ENCODE measurements around the gene USP24. TPM values are rescaled to one million over a fixed set of nuclear protein-coding genes. Genes with fewer than 3 reads are reported as not detected.

Gene USP24
- total and polyA plus RNA-seq, 7 experiments from 2014 or later: 4.7 to 91.4 (median 71.7) TPM

DNA sequence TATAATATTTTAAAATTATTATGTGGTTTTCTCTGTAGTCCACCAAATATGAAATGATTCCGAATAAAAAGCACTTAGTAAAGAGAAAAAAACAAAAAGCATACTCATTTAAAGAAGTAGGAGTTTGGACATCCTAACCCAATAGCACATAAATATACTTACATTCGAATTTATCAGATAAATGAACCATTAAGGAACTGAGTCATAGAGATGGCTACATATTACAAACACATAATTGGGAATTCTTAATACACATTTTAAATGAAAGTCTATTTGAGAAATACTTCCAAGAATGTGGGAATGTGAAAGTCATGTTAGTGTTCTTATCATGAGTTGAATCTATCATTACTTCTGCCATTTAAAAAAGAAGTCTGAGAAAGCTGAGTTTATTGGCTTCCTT, 75.0 kb downstream of the USP24 start:
- peaks cover 2 to 18% (median 8%) of the 10 kb centered on the region in 5 donors for H3K36me3 Mint-ChIP-seq

DNA sequence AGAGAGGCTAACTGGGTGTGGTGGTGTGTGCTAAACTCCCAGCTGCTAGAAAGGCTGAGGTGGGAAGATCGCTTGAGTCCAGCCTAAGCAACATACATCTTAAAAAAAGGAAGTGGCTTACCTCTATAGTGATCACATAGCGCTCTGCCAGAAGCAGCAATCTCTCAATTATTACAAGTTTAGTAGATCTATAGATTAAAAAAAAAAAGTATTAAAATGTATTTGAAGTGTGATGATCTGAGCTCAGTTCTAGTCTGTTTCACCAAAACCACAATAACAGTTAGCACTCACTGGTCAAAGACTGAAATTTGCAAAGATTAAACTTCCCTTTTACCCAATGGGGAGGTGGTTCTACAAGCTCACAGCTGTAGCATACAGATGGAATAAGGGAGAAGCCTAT, 76.3 kb downstream of the USP24 start:
- Mint-ChIP-seq H3K27me3 (no peaks in the 10 kb centered on the region), H3K4me1 (peaks cover 0 to 18% (median 12%) of the 10 kb centered on the region in 7 donors), H3K27ac (peak overlapping the region in 1 of 9 donors; percentile 25), H3K4me3 (no peak overlapping the region), H3K36me3 (peaks cover 0 to 21% (median 16%) of the 10 kb centered on the region in 5 donors), H3K9me3 (no peaks in the 10 kb centered on the region)
- DNase-seq: no peak
- ATAC-seq: peak; percentile 36
- Histone ChIP-seq H3K36me3 (ENCODE audit: control insufficient read depth in 2 of 3, insufficient read depth in 3 of 3, low read length in 3 of 3) (peaks cover 32 to 71% (median 36%) of the 10 kb centered on the region in 3 experiments), H3K9me3 (ENCODE audit: control insufficient read depth in 2 of 3, low read length in 3 of 3) (no peaks in the 10 kb centered on the region), H3K27ac (ENCODE audit: low read depth, low read length) (no peak overlapping the region), H3K4me3 (ENCODE audit: low read length) (no peak overlapping the region), H3K27me3 (ENCODE audit: control insufficient read depth in 2 of 2, insufficient read depth in 2 of 2, low read length in 2 of 2) (no peaks in the 10 kb centered on the region), H3K4me1 (ENCODE audit: control insufficient read depth in 2 of 2, insufficient read depth in 2 of 2, low read length in 2 of 2) (peaks cover 0 to 5% of the 10 kb centered on the region in 2 donors)
- intact Hi-C loops (cut with micrococcal nuclease): no loop called here
- POLR2A ChIA-PET: no interaction called here
- CTCF ChIA-PET: interaction anchor here (0.7 to 6.7 kb wide), 3 partner anchors 10 to 140 kb away, joined by 3 to 78 read pairs (median 3); no protein-coding TSS in a partner anchor

More for the DNA sequence above, 75.0 kb downstream of the USP24 start:
- peak overlapping the region in 4 of 9 donors; percentile 55 to 72 (median 60) for H3K27ac Mint-ChIP-seq
- no peaks in the 10 kb centered on the region for H3K27me3 Mint-ChIP-seq
- peaks cover 0 to 18% (median 12%) of the 10 kb centered on the region in 7 donors for H3K4me1 Mint-ChIP-seq
- POLR2A ChIA-PET: no interaction called here
- H3K4me3 ChIP-seq (ENCODE audit: low read length): no peak overlapping the region
- H3K9me3 ChIP-seq (ENCODE audit: control insufficient read depth in 2 of 3, low read length in 3 of 3): no peaks in the 10 kb centered on the region
- no peaks in the 10 kb centered on the region for H3K27me3 ChIP-seq (ENCODE audit: control insufficient read depth in 2 of 2, insufficient read depth in 2 of 2, low read length in 2 of 2)
- peaks cover 31 to 72% (median 33%) of the 10 kb centered on the region in 3 experiments for H3K36me3 ChIP-seq (ENCODE audit: control insufficient read depth in 2 of 3, insufficient read depth in 3 of 3, low read length in 3 of 3)
- ATAC-seq: no peak
- no peak overlapping the region for H3K4me3 Mint-ChIP-seq
- H3K27ac ChIP-seq (ENCODE audit: low read depth, low read length): no peak overlapping the region
- intact Hi-C loops (cut with micrococcal nuclease): loop anchor here (1.0 to 10.0 kb wide), 6 partner anchors 11 to 1565 kb away; partner anchors contain the start of gene USP24 (in 1 of the 2)
- CTCF ChIA-PET: interaction anchor here (0.9 to 6.7 kb wide), 6 partner anchors 11 to 142 kb away, joined by 3 to 78 read pairs (median 4); no protein-coding TSS in a partner anchor
- no peak for DNase-seq
- peaks cover 0 to 5% of the 10 kb centered on the region in 2 donors for H3K4me1 ChIP-seq (ENCODE audit: control insufficient read depth in 2 of 2, insufficient read depth in 2 of 2, low read length in 2 of 2)
- H3K9me3 Mint-ChIP-seq: no peaks in the 10 kb centered on the region

DNA sequence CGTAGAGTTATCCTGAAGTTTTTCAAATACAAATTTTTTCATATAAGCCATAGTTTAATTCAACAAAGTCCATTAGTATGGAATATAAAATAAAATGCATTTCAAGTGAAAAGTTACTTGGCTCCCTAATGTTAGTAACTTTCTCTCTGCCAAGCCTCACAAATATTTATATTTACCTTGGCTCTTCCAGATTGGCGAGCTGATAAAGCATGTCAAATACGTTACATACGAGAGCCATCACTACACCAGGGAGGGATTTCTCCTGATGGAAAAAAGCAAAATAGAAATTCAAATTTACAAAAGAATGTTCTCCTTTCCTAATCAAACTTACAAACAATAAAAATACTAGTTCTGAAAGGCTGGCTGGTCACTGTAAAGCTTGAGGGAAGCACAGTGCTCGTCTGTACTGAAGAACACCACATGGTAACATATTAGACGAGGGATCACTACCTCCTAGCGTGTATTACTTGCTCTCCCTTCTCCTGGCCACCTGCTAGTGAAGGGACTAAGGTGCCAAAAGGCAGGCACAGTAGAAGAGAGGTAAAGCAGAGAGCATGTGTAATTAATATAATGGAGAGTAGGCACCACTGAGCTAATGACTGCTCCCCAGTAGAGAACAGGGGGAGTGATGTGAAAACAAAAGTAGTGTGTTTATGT, 80.9 kb downstream of the USP24 start:
- no peak overlapping the region for H3K27ac ChIP-seq (ENCODE audit: low read depth, low read length)
- no peaks in the 10 kb centered on the region for H3K27me3 ChIP-seq (ENCODE audit: control insufficient read depth in 2 of 2, insufficient read depth in 2 of 2, low read length in 2 of 2)
- intact Hi-C loops (cut with micrococcal nuclease): no loop called here
- ChIA-PET POLR2A (no interaction called here), CTCF (no interaction called here)
- Mint-ChIP-seq H3K9me3 (no peaks in the 10 kb centered on the region), H3K27me3 (no peaks in the 10 kb centered on the region), H3K4me3 (no peak overlapping the region), H3K27ac (peak overlapping the region in 2 of 9 donors; percentile 15 to 26), H3K4me1 (peaks cover 0 to 8% (median 0%) of the 10 kb centered on the region in 7 donors), H3K36me3 (peaks cover 5 to 48% (median 23%) of the 10 kb centered on the region in 5 donors)
- peaks cover 45 to 84% (median 57%) of the 10 kb centered on the region in 3 experiments for H3K36me3 ChIP-seq (ENCODE audit: control insufficient read depth in 2 of 3, insufficient read depth in 3 of 3, low read length in 3 of 3)
- no peak overlapping the region for H3K4me3 ChIP-seq (ENCODE audit: low read length)
- H3K9me3 ChIP-seq (ENCODE audit: control insufficient read depth in 2 of 3, low read length in 3 of 3): no peaks in the 10 kb centered on the region
- no peak for DNase-seq
- ATAC-seq: no peak
- H3K4me1 ChIP-seq (ENCODE audit: control insufficient read depth in 2 of 2, insufficient read depth in 2 of 2, low read length in 2 of 2): peaks cover 0 to 3% of the 10 kb centered on the region in 2 donors

DNA sequence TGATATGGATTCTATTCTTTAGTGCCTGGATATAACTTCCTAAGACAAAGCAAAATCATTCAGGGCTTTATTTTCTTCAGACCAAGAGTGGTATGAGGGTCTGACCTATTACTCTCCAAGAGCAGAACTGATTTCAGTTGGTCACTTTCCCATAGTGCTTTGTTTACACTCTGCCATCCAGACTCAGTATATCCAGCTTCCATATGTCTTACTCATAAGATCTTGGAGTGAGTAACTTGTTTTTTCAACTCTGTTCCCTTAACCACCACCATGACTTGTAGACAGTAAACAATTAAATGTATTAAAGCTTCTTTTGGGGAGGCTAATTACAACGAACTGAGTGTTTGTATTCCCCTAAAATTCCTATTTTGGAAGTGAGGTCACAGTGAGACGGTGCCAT, 83.4 kb downstream of the USP24 start:
- H3K27me3 ChIP-seq (ENCODE audit: control insufficient read depth in 2 of 2, insufficient read depth in 2 of 2, low read length in 2 of 2): no peaks in the 10 kb centered on the region
- H3K4me3 ChIP-seq (ENCODE audit: low read length): no peak overlapping the region
- Mint-ChIP-seq H3K27me3 (no peaks in the 10 kb centered on the region), H3K36me3 (peaks cover 16 to 62% (median 32%) of the 10 kb centered on the region in 5 donors), H3K4me1 (peaks cover 0 to 16% (median 6%) of the 10 kb centered on the region in 7 donors), H3K27ac (peak overlapping the region in 1 of 9 donors; percentile 16), H3K4me3 (no peak overlapping the region), H3K9me3 (peaks cover 0 to 5% (median 0%) of the 10 kb centered on the region in 11 donors)
- H3K36me3 ChIP-seq (ENCODE audit: control insufficient read depth in 2 of 3, insufficient read depth in 3 of 3, low read length in 3 of 3): peaks cover 42 to 82% (median 50%) of the 10 kb centered on the region in 3 experiments
- no peak overlapping the region for H3K27ac ChIP-seq (ENCODE audit: low read depth, low read length)
- intact Hi-C loops (cut with micrococcal nuclease): no loop called here
- DNase-seq: no peak
- ATAC-seq: no peak
- CTCF ChIA-PET: no interaction called here
- no peaks in the 10 kb centered on the region for H3K9me3 ChIP-seq (ENCODE audit: control insufficient read depth in 2 of 3, low read length in 3 of 3)
- POLR2A ChIA-PET: no interaction called here
- peaks cover 0 to 16% of the 10 kb centered on the region in 2 donors for H3K4me1 ChIP-seq (ENCODE audit: control insufficient read depth in 2 of 2, insufficient read depth in 2 of 2, low read length in 2 of 2)

DNA sequence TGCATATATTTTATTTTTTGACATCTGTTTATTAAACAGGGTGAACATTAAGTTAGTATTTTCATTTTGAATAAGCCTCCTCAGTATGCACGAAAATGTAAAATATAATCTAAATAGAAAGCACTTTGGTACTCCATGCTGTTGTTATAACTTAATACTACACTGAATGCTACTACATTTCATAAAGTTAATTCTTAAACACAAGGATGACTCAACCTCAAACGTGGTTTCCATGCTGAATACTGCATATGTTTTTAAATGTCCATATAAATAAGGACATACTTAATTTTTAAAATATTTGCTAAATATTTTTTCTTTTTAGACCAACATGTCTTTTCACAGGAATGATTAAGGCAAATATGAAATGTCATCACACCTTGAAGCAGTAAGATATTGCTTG, 83.9 kb downstream of the USP24 start:
- Histone ChIP-seq H3K4me1 (ENCODE audit: control insufficient read depth in 2 of 2, insufficient read depth in 2 of 2, low read length in 2 of 2) (peaks cover 0 to 16% of the 10 kb centered on the region in 2 donors), H3K27ac (ENCODE audit: low read depth, low read length) (no peak overlapping the region), H3K36me3 (ENCODE audit: control insufficient read depth in 2 of 3, insufficient read depth in 3 of 3, low read length in 3 of 3) (peaks cover 36 to 82% (median 44%) of the 10 kb centered on the region in 3 experiments), H3K4me3 (ENCODE audit: low read length) (no peak overlapping the region), H3K27me3 (ENCODE audit: control insufficient read depth in 2 of 2, insufficient read depth in 2 of 2, low read length in 2 of 2) (no peaks in the 10 kb centered on the region), H3K9me3 (ENCODE audit: control insufficient read depth in 2 of 3, low read length in 3 of 3) (no peaks in the 10 kb centered on the region)
- H3K36me3 Mint-ChIP-seq: peaks cover 20 to 68% (median 36%) of the 10 kb centered on the region in 5 donors
- CTCF ChIA-PET: no interaction called here
- H3K4me1 Mint-ChIP-seq: peaks cover 0 to 21% (median 10%) of the 10 kb centered on the region in 7 donors
- no peak for DNase-seq
- intact Hi-C loops (cut with micrococcal nuclease): no loop called here
- POLR2A ChIA-PET: no interaction called here
- no peak overlapping the region for H3K27ac Mint-ChIP-seq
- H3K4me3 Mint-ChIP-seq: no peak overlapping the region
- peaks cover 0 to 5% (median 0%) of the 10 kb centered on the region in 11 donors for H3K9me3 Mint-ChIP-seq
- H3K27me3 Mint-ChIP-seq: no peaks in the 10 kb centered on the region
- ATAC-seq: no peak

DNA sequence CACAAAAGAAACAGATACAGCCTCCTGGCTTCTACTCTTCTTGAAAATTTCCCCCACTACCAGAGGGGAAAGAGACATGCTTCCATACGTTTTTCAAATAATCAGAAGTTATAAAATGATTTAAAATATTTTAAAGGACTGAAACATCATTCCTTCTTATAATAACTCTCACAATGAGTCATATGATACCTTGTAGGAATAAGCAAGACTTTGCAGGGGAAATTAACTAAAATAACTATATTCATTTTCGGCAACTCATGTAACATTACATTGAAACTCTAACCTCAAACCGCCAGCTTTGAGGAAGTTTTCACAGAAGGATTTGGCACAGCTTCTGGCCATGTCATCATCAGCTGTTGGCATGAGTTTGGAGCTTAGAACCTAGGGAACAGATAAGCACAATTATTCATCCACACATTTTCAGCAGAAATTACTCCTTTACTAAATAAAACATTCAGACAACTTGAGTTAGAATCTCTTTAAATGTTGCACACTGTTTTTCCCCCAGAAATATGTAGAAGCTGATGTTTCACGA, 85.9 kb downstream of the USP24 start:
- ATAC-seq (no peak), DNase-seq (no peak)
- Mint-ChIP-seq H3K4me3 (no peak overlapping the region), H3K9me3 (peaks cover 0 to 5% (median 0%) of the 10 kb centered on the region in 11 donors), H3K27me3 (no peaks in the 10 kb centered on the region), H3K27ac (peak overlapping the region in 4 of 9 donors; percentile 14 to 71 (median 45)), H3K4me1 (peaks cover 0 to 22% (median 10%) of the 10 kb centered on the region in 7 donors), H3K36me3 (peaks cover 34 to 74% (median 50%) of the 10 kb centered on the region in 5 donors)
- intact Hi-C loops (cut with micrococcal nuclease): no loop called here
- Histone ChIP-seq H3K27ac (ENCODE audit: low read depth, low read length) (no peak overlapping the region), H3K36me3 (ENCODE audit: control insufficient read depth in 2 of 3, insufficient read depth in 3 of 3, low read length in 3 of 3) (peaks cover 41 to 83% (median 43%) of the 10 kb centered on the region in 3 experiments), H3K4me1 (ENCODE audit: control insufficient read depth in 2 of 2, insufficient read depth in 2 of 2, low read length in 2 of 2) (peaks cover 0 to 16% of the 10 kb centered on the region in 2 donors), H3K4me3 (ENCODE audit: low read length) (no peak overlapping the region), H3K27me3 (ENCODE audit: control insufficient read depth in 2 of 2, insufficient read depth in 2 of 2, low read length in 2 of 2) (no peaks in the 10 kb centered on the region), H3K9me3 (ENCODE audit: control insufficient read depth in 2 of 3, low read length in 3 of 3) (no peaks in the 10 kb centered on the region)
- ChIA-PET CTCF (interaction anchor here (1.5 kb wide), 1 partner anchor 149 kb away, joined by 6 read pairs; no protein-coding TSS in a partner anchor), POLR2A (interaction anchor here (0.6 kb wide), 1 partner anchor 20 kb away, joined by 3 read pairs; no protein-coding TSS in a partner anchor)

Measured in naive thymus-derived CD4-positive, alpha-beta T cell (primary cell).